Activated effector memory CD4-positive, alpha-beta T cell treated with anti-CD3 and anti-CD28 coated beads, Interleukin-2, amount 50 U/mL, for 16 hours (primary cell): ENCODE measurements around the gene UCHL3.
"Not testable (repeated sequence)": the region's sequence is repeated elsewhere in the genome, so short reads cannot be mapped to it uniquely, and the experiment has no call there.

Experiments used
- DNase-seq: peaks from one replicate; pipeline ENCODE4 v3.0.0-alpha.2; 2020

The UCHL3 gene

DNA sequence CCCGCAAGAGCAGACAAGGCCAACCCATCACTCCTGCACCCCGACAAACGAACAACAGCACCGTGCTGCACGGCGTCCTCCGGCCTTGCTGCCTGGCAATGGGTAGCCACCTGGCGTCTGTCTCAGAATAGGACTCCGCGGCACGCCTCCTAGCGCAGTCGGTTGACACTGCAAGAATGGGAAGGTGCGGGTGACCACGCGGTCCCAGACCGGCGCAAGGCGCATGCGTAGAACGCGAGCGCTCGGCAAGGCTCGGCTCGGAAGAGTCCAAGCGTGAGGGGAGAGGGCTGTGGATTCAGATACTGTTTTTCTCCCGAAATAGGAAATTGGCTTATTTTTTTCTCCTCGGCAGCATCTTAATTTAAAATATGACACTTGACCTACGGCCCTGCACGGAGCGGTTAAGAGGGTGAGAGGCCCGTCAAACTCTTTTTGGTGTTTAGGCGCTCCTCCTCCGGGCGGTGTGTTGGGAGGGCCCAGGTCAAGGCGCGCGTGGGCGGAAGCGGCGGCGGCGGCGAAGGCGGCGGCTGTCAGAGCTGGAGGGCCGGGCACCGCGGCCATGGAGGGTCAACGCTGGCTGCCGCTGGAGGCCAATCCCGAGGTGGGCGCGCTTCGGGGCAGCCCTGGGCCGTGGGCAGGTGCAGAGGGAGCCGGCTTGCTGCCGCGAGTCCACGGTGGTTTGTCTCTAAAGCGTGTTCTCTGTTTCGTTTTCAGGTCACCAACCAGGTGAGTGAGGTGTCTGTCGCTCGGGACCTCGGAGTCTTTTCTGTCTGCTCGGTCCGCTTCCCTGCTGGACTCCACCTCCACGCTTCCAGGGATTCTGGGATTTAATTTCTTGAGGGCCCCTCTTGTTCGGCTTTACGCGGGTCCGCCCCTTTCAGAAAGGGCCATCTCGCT lies at the start of gene UCHL3:
Gene UCHL3 (plus strand): TSS at position 530 of the 897 bp plus-strand sequence. CDS start 30 bp downstream, at position 560.
- peak; percentile 99 for DNase-seq

DNA sequence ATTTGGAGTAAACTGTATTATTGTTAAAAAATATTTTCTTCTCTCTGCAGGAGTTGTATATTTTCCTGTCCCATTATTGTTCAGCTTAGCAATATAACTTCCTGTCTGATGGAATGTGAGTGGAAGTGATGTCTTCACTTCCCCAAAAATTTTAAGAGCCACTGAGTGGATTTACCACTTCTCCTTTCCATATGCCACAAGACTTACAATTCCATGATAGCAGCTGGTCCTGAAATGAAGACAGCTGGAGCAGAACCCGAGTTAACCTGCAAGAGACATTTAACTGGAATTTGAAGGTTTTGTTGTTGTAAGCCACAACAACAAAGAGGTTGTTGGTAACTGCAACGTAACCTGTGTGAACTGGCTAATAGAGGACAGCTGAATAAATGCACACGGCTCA lies 44.3 kb upstream of the UCHL3 start:
- no peak for DNase-seq

DNA sequence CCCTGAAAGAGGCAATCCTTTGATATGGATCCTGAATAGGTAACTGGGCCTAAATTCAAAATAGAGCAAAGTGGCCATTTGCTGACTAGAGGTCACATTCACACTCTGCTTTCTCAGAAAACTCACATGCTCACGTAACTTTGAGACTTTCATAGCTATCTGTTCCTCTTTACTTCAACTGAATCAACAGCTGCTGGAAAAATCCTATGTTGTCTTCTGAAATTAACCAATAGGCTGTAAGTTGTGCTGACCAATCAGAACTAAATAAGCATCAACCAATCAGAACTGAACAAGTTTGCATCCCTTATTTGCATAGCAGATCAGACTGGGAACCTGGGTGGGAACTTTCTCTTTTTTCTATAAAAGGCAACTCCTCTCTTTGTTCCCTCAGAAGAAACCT lies 43.6 kb upstream of the UCHL3 start:
- no peak for DNase-seq

DNA sequence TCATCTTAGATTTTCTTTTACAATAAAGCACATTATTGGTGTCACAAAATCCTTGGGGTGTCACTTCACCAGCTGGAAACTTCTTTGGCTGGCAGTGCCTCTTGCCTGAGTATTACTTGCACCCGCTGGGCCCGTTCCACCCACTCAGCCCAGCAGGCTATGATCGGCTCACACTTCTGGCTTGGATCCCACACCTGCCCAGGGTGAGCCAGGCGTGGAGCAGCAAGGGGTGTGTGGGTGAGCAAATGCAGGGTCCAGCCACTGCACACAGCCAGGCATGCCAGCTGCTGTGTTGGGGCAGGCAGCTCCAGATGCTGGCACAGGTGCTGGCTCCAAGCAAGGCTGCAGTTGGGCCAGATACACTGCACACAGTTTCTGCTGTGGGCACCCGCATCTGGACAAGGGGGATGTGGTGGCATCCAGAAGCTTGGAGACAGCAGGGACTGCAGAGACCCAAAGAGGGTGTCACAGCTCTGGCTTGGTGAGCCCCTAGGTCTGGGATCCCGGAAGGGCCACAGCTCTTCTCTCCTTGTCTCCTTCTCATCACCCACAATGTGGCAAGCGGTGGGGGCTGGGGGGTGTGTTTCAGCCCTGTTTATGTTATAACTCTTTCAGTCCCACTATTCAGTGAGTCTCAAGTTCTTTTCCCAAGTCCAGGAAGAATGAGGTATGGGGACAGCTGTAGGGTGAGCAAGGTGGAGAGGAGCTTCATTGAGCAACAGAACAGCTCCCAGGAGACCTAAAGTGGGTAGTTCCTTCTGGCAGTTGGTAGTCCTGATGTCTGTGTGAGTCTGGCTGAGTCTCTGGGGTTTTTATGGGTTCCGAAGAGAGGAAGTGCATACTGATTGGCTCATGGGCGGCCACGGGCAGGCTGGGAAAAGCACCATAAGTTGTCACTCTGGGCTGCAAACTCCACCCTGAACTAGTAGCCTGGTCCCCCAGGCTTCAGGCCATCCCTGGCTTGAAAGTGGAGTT lies 42.3 kb upstream of the UCHL3 start:
- no peak for DNase-seq

DNA sequence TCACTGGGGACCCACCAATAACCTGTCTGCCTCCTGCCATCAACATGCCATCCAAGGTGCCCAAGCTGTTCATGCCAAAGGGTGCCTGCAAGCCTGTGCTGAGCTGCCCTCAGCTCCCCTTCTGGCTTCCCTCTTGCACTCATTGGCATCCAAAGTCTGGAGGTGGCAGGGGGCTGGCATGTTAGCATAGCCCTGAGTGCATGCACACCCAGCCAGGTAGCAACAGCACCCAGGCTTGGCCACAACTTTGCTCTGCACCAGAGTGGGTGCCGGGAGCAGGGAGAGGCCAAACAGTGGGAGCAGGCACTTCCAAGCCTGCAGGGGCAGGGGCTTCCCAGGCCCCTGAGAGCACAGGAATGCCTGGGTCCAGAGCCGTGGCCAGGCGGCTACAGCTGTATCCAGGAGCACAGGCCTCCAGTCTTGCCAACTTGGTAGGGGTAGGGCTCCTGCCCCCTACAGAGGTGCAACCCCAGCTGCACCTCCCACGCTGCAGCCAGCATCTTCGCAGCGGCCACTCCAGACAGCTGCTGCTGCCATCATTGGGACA lies 41.5 kb upstream of the UCHL3 start:
- no peak for DNase-seq

DNA sequence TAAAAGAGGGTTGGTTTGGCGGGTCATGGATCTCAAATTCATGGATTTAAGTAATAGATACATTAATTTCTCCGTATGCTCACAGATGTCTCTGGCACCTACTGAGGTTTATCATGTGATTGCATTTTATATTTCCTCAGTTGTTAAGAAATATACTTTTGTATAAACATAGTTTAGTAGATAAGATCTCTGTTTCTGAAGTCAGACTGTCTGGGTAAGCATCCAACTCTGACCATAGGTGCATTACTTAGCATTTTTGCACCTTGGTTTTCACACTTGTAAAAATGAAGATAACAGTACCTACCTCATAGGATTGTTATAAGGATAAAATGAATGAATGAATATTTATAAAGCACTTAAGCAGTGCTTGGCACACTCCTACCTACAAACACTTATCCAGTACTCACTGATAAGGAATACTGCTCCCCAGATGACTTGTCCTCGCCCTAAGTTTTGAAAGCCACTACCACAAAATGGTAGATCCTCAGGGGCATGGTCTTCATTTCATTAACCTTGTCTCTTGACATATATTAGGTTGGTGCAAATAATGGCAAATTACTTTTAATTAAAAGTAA lies 38.5 kb upstream of the UCHL3 start:
- no peak for DNase-seq

DNA sequence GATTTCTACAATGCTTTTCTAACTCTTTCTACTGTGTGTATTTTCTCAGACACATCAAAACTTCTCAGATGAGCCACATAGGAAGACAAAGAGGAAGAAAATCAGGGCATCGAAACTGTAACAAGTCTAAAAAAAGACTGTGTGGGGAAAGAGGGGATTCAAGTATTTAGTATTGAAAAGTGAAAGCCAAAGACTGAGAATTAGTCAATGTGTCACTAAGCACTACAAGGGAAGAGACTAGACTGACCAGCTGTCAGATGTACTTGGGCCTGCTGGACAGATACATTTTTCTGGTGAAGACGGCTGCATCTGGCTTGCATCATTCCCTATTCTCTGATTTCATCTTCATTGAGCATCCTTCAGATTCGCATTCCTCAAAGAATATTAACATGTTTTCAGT lies 37.3 kb upstream of the UCHL3 start:
- no peak for DNase-seq

DNA sequence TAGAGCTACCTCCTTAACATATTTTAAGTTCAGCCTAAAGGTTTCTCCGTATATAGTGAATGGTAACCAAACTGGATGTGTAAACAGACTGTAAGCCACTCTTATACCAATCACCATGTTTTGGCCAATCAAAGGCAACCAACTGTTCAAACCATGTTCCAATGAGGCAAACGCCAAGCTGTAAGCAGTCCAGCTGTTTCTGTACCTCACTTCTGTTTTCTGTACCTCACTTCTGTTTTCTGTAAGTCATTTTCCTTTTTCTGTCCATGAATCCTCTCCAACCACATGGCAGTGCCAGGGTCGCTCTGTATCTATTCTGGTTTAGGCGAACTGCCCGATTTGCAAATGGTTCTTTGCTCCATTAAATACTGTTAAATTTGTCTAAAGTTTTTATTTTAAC lies 36.3 kb upstream of the UCHL3 start:
- DNase-seq = no peak

DNA sequence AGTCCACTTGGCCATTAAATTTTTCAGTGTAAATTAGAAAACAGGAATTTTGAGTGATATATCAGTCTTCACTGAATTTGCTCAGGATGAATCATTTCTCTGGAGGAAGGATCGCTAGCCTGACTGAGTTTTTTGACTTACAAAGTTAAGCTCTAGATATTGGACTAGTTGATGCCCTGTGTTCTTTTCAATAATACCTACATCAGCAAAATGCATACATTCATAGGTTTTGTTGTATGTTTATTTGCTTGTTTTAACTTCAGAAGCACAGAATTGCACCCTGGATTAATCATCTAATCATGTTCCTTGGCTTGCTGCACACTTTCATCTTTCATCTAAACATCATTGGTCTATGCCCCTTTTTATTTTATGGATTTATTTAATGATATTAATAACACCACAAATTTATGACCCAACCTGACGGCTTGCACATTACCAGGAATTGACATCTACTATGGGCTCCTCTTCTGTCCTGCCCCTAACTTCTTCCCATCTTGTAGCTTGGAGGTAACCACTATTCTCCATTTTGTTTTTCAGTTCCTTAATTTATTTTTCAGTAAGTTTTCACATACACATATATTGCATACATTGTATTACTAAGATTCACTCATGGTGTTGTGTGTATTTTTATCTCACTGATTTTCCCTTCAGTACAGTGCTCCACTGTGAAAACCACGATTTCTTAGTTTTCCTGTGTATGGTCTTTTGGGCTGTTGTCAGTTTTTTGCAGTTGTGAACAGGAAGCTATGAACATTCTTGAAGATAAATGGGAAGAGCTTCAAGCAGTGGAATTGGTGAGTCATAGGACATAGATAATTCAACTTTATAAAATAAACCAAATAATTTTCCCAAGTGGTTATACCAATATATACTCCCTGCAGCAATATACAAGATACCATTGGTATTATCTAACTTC lies 35.3 kb upstream of the UCHL3 start:
- no peak for DNase-seq

DNA sequence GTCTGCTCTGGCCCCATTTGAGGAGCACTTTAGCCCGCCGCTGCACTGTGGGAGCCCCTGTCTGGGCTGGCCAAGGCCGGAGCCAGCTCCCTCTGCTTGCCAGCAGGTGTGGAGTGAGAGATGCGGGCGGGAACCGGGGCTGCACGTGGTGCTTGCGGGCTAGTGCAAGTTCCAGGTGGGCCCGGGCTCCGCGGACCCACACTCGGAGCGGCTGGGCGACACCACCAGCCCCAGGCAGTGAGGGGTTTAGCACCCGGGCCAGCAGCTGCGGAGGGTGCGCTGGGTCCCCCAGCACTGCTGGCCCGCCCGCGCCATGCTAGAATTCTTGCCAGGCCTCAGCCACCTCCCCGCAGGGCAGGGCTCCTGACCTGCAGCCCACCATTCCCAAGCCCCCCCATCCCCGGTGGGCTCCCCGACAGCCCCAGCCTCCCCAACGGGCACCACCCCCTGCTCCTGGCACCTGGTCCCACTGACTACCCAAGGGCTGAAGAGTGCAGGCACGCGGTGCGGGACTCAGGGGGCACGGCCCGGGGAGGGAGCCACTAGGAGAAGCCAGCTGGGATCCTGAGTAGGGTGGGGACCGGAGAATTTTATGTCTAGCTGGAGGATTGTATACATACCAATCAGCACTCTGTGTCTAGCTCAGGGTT lies 31.0 kb upstream of the UCHL3 start:
- no peak for DNase-seq

DNA sequence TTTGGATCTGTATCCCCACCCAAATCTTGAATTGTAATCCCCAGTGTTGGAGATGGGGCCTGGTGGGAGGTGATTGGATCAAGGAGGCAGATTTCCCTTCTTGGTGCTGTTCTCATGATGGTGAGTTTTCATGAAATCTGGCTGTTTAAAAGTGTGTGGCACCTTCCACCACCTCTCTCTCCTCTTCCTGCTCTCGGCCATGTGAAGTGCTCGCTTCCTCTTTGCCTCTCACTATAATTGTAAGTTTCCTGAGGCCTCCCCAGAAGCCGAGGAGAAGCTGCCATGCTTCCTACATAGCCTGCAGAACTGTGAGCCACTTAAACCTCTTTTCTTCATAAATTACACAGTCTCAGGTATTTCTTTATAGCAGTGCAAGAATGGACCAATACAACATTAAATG lies 27.6 kb upstream of the UCHL3 start:
- no peak for DNase-seq

DNA sequence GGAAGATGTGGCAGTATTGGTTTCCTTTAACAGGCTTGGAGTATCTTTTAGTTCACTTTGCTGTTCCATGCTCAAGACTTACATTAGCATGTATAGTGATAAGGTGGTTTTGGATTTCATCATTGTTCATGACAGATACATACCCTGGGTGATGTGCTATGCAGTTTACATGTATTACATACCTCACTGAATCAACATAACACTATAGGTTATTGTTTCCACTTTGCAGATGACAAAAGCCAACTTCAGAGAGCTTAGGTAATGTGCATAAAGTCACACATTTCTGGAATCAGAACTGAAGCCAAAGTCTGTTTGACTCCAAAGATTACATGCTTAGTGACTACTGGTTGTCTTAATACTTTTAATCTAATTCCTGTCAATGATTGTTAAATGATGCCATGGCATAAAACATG lies 19.0 kb upstream of the UCHL3 start:
- DNase-seq = no peak

DNA sequence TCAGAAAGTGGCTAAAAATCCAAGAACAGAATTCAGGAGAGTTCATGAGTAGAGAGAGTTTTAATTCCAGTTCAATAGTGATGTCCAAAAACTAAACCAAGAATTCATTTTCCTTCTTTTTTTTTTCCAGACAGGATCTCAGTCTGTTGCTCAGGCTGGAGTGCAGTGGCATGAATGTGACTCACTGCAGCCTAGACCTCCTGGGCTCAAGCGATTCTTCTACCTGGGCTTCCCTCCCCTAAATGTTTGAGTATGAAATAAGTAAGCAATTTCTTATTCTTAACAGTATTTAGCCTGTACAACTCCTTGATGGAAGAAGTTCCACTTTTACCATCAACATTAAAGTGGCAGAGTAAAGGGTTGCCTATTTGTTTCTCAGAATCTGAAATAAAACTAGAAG lies 15.7 kb upstream of the UCHL3 start:
- no peak for DNase-seq

DNA sequence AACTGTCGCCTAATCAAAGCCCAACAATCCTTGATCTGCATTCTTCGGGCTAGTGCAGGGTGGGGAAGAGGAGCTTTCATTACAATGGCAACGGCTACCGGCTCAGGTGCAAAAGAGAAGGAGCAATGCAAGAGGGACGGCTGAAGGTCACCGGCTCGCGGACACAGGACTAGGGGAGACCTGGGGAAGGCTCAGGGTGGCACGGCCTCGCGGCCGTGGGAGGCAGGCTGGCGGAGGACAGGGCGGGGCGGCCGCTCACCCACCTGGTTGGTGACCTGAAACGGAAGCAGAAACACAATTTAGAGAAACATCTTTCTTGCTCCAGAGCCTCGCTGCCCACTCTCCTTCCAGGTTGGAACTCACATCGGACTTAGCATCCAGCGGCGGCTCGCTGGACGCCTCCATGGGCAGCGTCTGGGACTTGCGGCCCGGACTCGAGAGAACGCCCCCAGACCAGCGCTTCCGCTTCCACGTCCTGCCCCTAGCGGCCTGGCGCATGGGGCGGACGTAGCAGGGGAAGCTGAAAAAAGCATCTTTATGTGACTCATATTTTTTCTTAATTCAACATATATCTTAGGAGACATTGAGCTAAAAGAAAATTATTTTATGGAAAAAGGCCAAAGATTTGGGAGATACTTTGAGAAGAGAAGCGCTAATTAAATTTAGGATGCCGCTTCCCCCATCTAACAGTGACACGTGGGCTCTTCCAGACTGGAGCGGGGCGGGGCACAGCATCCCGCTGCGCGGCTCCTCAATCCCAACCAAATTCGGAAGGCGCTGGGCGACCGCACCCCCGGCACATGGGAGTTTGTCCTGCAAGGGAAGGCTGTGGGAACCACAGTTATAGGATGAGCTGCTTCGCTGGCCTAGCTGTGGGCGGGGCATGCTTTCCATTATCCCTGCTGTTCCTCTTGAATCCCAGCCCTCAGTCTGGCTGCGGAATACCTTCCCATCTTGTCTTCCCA lies 11.9 kb upstream of the UCHL3 start, which contains the start of gene COMMD6:
Gene COMMD6 (minus strand): TSS at position 441 of the 965 bp plus-strand sequence. CDS start 36 bp downstream, at position 405.
- peak; percentile 91 for DNase-seq

DNA sequence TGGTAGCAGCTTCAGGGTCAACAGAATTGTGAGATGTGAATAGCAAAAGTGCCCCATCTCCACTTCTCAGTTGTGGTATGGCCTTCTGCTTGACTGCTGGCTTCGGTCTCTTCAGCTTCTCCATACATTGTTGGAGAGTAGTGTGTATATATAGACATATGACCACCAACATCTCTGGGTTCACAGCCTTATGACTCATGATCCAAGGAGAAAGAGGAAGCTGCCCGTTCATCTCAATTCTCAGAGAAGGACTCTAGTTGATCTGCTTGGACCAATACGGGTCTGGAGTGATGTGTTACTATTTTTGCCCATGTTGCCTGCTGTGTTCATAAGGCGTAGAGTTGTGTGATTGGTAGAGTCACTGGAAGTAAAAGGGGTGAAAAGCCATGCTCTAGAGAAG lies 8.3 kb upstream of the UCHL3 start:
- no peak for DNase-seq

DNA sequence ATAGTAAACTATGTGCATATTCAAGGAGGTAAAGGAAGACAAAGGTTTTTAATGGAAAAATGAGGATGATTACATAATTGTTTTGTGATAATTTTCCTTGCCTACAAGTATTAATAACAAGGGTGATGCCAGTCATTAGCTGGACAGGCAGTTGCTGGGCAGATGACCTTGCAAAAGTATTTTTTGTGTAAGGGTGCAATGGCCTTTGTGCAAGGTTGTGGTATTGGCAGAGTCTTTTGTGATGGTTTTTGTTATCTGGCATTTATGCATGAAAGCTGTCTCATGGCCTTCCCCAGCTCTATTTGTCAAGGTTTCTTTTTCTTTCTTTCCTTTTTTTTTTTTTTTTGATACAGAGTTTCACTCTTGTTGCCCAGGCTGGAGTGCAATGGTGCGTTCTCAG lies 7.6 kb upstream of the UCHL3 start:
- no peak for DNase-seq

DNA sequence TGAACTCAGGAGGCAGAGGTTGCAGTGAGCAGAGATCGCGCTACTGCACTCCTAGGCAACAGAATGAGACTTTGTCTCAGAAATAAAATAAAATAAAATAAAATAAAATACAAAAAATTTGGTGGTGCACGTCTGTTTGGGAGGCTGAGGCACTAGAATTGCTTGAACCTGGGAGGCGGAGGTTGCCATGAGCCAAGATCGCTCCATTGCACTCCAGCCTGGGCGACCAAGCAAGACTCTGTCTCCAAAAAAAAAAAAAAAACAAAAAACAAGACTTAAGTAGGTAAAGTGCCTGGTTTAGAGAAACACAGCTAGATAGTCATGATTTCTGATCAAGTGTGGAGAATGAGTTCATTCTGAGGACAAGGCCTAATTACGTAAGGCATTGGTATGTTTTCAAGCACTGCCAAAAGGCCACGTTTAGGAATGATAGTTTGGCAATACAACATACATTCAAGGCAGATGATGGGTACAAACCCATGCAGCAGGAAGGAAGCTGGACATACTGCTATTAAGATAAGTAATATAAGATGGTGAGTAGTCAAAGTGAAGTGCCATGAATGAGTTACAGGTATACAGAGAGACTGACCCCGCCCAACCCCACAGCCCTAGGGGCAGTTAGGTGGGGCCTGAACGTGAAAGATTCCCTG lies 4.8 kb upstream of the UCHL3 start:
- no peak for DNase-seq

DNA sequence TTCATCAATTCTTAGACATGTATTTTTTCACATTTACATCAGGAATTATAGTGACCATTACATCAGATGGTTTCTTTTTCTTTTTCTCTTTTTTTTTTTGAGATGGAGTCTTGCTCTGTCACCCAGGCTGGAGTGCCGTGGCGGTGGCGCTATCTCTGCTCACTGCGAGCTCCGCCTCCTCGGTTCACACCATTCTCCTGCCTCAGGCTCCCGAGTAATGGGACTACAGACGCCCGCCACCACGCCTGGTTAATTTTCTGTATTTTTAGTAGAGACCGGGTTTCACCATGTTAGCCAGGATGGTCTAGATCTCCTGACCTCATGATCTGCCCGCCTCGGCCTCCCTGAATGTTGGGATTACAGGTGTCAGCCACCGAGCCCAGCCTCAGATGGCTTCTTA lies 4.2 kb upstream of the UCHL3 start:
- DNase-seq = not testable (repeated sequence)

DNA sequence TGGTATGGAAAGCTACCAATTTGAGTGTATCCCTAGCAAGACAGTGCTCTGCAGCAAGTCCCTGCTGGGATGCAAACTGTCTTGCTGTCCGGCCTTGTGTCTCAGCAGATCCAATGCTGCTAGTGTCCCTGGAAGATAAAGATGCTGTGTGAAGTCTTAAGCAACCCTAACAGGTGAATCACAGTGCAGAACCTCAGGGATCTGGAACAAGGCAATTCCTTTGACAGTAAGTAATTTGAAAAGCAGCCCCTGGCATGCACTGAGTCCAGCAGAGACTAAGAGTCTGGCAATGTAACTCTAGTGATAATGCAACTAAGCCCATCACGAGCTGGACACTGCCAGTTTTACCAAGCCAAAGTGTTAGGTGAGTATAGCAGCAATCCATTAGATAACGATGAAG lies 1.7 kb upstream of the UCHL3 start:
- DNase-seq = no peak
